ENCODE measurements around the gene DSG1.
"Not testable (repeated sequence)": the region's sequence is repeated elsewhere in the genome, so short reads cannot be mapped to it uniquely, and the experiment has no call there.

DSG1 gene

GRCh38 chr18:31353336-31353735, 35.4 kb downstream of the DSG1 start:
- not testable (repeated sequence) for DNase-seq

GRCh38 chr18:31354990-31355389, 37.0 kb downstream of the DSG1 start:
- no peak for DNase-seq

- DNase-seq, result no peak
Observed at GRCh38 chr18:31356025-31356424, 38.1 kb downstream of the DSG1 start.

DNA sequence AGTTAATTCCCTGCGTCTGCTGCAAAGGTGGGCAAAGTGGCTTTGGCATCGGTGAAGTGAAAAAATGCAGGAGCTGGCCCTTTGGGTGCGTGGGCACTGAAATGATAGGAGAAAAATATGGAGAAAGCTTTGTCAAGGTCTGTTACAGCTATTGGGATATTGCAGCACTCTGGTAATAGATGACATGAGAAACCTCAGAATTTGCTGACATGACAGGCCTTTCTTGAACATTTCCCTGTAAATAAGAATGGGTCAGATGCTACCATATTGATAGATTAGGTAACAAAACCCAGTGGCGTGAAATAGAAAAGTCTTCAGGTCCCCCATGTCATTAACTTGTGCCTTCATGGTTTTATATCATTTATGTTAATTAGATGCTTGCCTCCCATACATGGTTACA, 46.2 kb downstream of the DSG1 start:
- DNase-seq, result no peak

DNA sequence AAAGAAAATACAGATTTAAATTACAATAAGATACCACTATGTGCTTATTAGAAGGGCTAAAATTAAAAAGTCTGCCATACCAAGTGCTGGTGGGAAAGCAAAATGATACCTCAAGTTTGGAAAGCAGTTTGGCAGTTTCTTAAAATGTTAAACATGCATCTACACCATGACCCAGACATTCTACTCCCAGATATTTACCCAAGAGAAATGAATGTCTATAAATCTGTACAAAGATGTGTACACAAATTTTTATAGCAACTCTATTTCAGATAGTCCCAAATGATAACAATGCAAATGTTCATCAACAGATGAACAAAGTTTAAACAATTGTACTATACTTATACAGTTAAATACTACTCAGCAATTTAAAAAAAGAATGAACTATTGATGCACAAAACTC, 51.5 kb downstream of the DSG1 start:
- no peak for DNase-seq

DNA sequence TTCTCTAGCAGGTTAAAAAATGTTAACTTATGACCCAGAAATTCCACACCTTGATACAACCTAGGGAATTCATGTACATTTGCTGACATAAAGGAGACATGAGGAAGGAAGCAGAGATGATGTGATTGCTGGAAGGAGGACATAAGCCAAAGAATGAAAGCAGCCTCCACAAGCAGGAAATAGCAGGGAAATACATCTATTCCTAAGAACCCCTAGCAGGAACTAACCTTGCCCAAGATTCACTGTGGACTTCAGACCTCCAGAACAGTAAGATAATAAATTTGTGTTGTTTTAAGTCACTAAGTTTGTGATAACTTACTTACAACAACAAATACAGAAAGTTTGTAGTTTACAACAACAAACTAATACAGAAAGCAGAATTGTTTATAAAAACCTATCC, 54.0 kb downstream of the DSG1 start:
- no peak for DNase-seq

GRCh38 chr18:31373641-31374040, 55.7 kb downstream of the DSG1 start:
- DNase-seq, result no peak

- DNase-seq, result no peak
Observed at GRCh38 chr18:31376477-31376876, 58.5 kb downstream of the DSG1 start, which contains the start of gene DSG4. DSG4 (plus strand) TSS chr18:31376777; CDS start chr18:31376912, 135 bp downstream.

DNA sequence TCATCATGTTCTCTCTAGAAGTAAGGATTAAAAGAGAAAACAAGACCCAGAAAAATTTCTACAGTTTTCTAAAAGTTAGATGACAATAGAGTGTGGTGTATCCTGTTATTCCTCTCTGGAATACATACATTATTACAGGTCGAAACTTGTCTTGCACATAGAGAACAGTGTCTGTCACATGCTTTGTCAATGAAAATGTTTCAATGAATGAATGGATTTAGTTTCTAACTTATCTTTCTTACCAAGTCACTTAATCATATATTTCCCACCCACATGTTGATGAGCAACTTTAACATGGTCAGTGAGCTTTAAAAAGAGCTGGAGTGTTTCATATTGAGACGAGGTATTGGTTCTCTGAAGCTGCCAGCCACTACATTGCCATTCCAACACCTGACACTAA, 63.0 kb downstream of the DSG1 start:
- no peak for DNase-seq

- DNase-seq, result no peak
Observed at GRCh38 chr18:31382107-31382506, 64.1 kb downstream of the DSG1 start.

DNA sequence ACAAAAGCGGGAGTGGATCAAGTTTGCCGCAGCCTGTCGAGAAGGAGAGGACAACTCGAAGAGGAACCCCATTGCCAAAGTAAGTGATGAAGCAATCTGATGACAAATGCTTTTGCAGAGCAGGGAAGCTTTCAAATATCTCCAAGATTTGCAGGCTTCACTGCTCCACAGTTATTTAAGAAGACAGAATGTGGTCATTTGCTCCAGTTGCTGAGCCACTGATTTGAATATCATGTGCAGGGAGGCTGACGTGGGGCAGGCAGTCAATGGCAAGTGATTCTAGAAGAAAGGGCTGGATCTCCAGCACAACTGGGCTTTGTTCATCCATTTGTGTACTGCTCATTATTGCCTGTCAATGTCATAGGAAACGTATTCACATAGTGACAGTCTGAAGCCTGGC, 68.8 kb downstream of the DSG1 start:
- DNase-seq, result no peak

GRCh38 chr18:31393286-31393685, 75.3 kb downstream of the DSG1 start:
- DNase-seq, result no peak

GRCh38 chr18:31396796-31397612, 79.0 kb downstream of the DSG1 start:
- DNase-seq, result no peak

DNA sequence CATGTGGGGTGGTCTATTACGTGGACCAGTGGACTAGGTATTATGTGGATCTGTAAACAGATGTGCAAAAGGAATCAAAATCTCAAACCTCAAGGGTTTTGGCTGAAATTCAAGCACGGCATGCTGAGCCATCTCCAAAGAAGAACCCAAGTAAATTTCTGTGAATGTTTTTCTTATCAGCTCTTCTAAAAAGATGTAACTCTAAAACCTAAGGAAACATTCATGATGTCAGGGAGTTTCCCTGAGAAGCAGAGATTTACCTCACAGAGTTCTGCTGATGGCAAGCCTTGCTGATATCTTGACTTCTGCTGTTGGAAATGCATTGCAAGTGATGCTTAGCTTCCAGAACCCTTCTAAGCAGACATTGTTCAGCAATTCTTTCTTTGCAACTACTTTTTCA, 80.2 kb downstream of the DSG1 start:
- no peak for DNase-seq

- DNase-seq, result no peak
Observed at GRCh38 chr18:31399306-31400032, 81.5 kb downstream of the DSG1 start.

DNA sequence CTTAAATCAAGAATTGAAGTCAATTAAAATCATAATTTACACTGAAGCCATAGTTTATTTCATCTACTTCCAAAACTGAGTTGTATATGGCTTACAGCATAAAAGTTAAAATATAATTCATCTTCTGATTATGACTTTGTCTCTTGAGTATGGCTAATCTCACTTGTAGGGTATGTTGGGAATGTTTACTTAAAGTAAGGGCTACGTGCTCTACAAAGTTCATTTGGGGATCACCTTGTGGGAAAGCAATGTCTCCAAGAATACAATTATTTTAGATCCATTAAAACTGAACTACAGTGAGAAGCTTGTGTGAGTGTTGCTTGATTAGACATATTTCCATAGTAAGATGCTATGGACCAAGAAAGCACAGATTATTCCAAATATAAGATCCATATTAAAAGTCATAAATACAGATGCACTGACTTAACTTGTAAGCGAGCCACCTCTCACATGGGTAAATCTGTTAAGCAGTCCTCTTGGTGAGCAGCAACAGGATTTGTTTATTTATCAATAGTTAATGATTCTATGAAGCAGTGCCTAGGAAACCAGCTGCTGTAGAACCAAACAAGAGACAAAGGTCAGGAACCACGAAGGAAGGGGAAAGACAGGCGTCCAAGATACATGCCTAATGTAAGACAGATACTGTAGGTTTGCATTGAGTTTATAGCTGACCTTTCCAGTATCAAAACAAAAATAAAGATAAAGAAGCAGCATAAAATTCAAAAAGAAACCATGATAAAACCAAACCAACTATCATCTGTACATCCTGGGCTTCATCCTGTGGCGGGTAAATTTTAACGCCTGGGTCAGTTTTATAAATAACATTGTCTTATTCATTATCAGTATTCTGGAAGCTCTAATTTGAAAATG, 83.4 kb downstream of the DSG1 start:
- DNase-seq, result no peak

GRCh38 chr18:31402026-31402373, 84.0 kb downstream of the DSG1 start:
- DNase-seq, result no peak

DNA sequence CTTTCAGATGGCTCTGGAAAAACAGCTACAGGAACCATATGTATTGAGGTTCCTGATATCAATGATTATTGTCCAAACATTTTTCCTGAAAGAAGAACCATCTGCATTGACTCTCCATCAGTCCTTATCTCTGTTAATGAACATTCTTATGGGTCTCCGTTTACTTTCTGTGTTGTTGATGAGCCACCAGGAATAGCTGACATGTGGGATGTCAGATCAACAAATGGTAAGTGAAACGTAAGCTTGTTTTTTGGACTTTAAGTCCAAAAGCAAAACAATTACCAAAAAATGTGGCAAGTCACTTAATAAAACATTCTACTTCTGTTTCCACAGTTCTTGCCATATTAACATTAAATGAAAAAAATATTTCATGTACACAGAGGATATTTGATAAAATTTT, 85.4 kb downstream of the DSG1 start:
- no peak for DNase-seq

All from C1 segment of cervical spinal cord (tissue), 14 donors.